ENCODE data around the gene TAF5L.
A peak's percentile ranks its signal among the peaks of the same experiment; 100 is the strongest.

TAF5L gene

DNA sequence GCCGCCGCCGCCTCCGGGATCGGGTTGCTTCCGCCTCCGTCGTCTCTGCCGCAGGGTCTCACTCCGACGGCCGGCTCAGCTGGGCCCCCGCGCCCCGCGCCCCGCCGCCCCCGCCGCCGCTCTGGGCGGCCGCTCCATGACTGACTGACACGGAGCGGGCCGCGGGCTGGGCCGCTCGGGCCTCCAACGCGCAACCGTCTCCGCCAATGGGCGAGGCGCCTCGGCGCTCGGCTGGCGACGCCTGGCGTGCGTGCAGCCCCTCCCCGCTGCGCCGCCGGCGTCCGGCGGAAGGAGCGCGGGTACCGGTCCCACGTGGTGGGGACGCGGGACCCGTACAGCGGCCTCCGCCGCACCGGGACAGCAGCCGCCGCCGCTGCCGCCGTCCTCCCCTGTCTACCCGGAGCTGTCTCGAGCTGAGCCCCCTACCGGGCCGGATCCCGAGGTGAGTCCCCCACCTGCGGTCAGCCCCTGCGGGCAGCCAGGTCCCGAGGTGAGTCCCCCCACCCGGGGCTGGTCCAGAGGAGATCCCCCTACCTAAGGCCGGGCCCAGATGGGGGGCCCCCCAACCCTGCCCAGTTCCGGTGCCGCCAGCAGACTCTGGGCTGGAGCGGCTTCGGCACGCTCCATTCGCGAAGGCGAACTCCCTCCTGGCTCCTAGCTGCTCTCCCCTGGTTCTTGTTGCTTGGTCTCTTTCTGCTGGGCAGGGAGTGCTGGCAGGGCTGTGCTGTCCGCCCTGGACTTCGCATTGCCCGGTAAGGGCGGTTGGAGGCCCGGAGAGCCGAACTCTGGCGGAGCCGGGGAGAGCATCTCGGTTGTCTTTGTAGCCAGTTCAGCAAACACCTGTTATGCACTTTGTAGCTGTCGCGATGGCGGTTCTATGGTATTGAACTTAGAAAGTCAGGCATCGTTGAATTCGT, at the start of gene TAF5L, which contains the start of gene URB2:
Gene TAF5L, minus strand, starts transcription at position 208 of the 917 bp plus-strand sequence. CDS start 11,640 bp downstream, outside the sequence.
Gene URB2, plus strand, starts transcription at position 333 of the 917 bp plus-strand sequence. CDS start 1,387 bp downstream, outside the sequence.
- DNase-seq = peak; percentile 68 to 82

GRCh38 chr1:229675396-229675795, 49.5 kb upstream of the TAF5L start:
- DNase-seq = no peak

GRCh38 chr1:229674042-229674441, 48.1 kb upstream of the TAF5L start:
- no peak for DNase-seq

DNA sequence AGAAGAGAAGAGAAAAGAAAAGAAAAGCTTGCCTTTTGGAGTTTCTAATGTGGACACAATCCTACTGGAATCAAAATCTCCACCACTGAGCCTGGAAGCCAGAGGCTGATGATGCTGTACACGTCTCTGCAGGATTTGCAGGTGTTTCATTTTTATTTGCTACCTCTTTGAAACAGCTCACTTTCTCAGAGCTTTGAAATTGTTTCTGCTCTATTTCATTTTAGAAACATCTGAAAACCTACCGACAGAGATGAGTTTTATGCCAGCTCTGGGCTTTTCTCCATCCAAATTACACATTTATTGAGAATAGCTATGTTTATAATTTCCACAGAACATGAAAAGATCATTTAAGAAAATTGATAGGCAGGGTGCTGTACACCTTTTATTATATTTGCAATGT, 46.3 kb upstream of the TAF5L start:
- no peak for DNase-seq

- no peak for DNase-seq
Observed at GRCh38 chr1:229671310-229671709, 45.4 kb upstream of the TAF5L start.

GRCh38 chr1:229669333-229669732, 43.4 kb upstream of the TAF5L start:
- DNase-seq = no peak

GRCh38 chr1:229666585-229666984, 40.7 kb upstream of the TAF5L start:
- no peak for DNase-seq

DNA sequence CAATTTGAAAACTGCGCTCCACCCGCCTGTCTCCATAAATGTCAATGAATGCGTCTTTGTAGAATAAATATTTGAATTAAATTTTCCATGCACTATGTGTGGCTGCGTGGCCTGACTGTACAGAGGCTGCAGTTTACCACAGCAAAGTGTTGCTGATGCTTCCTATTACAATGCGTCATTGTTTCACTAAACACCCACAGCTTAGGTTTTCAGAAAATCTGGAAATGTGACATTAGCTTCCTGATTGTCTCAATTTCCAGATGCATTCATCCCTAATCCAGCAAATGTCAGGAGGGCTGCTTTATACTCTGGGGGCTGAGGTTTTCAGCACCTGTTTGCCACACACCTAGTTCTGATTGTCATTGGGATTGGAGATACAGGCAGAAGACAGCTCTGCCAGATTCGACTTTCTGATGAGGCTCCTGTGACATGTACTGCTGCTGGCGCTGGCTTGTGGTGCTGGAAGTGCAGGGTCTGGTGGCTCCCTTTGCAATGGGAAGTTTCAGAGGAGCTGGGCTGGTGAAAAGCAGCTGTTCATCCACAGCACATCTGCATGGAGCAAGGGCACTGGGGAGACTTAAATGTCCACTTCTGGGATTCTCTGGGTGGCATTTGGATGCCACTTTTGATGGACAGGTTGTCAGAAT, 40.1 kb upstream of the TAF5L start:
- DNase-seq = no peak

GRCh38 chr1:229664133-229664689, 38.3 kb upstream of the TAF5L start:
- peak; percentile 85 to 89 for DNase-seq

DNA sequence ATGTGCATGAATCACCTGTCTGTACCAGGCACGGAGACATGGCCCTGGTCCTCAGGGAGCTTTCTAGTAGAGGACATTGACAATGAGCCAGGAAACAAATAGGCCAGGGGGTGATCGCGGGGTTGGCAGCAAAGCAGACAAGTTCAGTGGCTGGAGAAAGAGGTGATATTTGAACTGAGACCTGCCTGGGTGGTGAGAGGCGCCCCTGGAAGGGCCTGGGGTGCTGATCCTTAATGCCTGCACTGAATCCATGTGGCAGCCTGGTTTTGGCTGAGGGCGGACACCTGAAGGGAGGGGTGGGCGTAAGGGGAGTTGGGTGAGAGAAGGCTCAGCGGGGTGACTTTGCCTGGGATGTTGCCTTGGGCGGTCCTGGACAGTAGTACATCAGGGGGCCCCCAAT, 36.0 kb upstream of the TAF5L start:
- no peak for DNase-seq

DNA sequence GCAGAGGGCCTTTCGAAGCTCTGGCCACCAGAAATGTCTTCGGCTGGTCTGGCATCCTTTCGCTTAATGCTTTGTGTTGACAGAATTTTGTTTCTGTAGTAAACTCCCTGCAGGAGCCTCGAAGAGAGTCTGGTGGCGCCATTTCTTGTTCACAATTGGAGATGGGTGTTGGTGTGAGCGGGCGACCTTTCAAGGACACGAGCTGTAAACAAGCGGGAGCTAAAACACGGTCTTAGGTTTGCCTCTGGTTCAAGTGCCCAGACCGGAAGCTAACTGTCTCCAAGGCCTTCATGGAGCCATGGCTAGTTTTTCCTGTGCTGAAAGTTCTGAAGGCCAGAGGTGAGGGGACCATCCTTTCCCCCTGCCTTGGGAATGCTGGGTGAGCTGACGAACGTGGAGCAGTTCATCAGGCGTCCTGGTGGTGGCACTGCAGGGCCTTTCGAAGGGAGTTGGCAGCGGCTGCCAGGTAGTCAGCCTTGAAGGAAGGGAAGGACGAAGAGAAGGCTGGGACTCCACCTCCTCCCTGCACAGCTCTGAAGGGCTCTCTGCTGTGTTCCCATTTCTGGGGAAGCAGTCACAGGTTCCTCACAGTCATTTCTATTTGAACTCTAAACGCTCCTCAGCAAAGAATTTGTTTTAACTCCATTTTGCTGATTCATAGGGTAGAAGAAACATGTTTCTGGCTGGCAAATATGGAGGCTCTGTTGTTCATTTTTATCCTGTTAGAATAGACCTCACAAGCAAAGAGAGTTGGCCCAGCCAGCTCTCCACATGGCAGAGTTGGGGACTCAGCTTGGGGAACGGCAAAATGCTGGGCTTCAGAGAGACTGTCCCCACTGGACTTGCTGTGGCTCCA, 35.3 kb upstream of the TAF5L start:
- DNase-seq = peak; percentile 62

DNA sequence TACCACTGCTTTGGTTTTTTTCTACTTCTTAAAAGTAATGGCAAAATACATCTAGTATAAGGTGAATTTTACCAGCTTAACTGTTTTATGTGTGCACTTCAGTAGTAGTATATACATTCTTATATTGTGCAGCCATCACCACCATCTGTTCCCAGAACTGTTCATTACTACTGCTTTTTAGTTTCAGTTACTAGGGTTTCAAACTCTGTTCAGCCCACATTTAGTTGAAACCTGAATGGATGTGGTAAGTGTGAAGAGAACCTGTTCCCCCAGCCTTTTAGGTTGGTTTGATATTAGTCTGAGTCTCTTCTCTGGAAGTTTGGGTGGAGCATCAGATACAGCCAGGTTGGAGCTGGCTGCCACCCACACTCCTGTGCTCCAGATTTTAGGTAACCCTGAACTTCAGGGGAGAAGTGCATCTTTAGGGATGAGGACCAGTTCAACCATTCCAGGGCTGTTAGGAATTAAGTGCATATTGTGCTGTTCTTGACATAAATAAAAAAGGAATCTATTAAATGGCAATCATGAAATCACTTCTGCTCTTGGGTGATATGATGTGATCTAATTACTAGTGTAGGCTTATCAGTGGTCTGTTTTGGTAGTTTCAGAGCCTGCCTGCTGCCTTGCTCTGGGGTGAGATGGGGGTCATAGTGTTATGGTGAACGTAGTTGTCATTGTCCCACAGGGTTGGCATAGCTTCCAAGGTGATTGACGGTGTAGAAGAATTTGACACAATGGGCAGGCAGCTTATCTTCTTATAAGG, 32.3 kb upstream of the TAF5L start:
- DNase-seq = no peak

DNA sequence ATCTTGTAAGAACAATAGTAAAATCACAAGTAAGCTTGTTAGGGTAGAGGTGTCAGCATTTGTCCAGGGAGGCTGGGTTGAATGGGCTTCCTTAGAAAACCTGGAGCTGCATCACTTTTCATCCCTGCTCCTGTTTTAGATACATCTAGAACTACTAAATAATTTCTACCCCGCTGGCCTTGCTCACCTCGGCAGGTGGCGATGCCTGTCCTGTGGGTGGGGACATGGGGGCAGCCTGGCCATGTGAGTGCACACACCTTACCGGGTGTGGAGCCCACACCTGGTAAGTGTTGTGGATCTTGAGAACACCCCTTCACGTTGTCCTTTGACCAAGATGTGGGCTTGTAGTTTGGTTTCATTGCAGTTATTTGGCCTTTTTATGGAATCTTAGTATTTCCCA, 29.9 kb upstream of the TAF5L start:
- DNase-seq = no peak

- DNase-seq = no peak
Observed at GRCh38 chr1:229653420-229653819, 27.5 kb upstream of the TAF5L start.

- no peak for DNase-seq
Observed at GRCh38 chr1:229651546-229651945, 25.6 kb upstream of the TAF5L start.

GRCh38 chr1:229650045-229650444, 24.1 kb upstream of the TAF5L start:
- DNase-seq = no peak

- no peak for DNase-seq
Observed at GRCh38 chr1:229648406-229648805, 22.5 kb upstream of the TAF5L start.

DNA sequence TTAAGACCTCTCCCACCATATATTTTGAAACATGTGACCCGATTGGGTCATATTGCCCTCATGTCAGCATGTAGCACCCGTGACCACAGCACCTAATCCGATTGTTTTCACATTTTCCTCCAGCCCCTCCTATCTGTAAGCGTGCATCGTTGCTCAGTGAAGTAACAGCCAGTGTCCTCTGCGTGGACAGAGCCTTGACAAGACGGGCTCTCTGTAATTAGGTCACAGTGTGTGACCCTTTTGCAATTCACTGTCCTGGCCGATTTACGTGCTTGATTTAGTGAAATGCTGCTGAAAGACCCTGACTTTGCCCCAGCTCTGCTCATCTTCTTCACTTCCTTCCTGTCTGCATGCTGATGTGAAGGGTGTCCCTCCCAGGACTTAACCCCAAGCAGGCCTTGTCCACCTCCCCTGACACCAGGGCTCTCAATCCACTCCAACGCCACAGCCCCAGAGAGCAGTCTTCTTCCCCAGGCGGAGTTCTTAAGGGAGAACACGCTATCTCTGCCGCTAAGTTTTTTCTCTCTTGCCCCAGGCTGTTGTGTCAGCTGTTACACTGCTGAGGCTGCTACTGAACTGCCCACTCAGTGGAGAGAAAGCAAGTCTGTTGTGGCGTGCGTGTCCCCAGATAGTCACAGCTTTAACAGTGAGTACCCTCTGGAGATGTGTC, 19.5 kb upstream of the TAF5L start:
- DNase-seq = no peak

DNA sequence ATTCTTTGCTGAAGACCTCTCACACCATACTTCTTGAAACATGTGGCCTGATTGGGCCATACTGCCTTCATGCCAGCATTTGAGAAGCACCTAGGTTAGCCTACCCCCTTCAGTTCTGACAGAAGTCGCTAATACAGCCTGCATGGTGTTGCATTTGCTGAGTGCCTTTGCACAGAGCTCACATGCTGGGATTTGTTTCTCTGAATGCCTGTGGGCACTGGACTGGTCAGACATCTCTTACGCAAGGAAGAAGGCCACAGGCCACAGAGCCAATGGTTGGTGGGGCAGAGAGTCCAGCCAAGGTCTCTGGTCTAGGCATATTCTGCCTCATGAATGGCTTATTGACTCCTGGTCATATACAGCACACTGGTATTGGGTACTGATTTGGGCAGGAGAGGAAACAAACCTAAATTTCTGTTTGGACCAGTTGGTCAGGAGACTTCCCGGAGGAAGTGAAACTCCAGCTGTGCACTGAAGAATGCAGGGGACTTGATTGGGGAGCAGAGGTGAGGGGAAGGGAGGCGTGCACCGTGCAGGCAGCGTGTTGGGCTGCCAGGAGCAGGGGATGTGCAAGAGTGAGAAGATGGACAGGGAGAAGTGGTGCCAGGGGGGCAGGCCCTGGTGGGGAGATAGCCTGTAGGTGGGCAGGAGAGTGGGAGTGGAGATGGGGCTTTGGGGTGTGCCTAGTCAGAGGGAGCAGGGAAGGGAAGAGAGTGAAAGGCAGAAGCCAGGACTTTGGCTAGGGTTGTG, 18.2 kb upstream of the TAF5L start:
- no peak for DNase-seq

DNA sequence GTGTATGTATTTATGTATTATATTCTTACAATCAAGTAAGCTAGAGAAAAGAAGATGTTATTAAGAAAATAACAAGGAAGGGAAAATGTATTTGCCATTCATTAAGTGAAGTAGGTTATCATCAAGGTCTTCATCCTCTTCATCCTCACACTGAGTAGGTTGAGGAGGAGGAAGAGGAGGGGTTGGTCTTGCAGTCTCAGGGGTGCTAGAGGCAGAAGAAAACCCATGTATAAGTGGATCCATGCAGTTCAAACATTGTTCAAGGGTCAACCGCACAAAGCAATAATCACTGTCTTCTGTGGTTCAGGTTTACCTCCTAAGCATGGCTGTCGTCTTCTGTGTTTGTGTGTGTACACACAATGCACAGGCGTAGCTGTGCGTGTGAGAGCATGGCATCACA, 17.0 kb upstream of the TAF5L start:
- no peak for DNase-seq

- no peak for DNase-seq
Observed at GRCh38 chr1:229642376-229642775, 16.5 kb upstream of the TAF5L start.
